GM23248 (cell line): Measurements from ENCODE around the gene PCED1B. TPM values are rescaled to one million over a fixed set of nuclear protein-coding genes. Genes with fewer than 3 reads are reported as not detected.

Experiments
- DNase-seq: peaks from one replicate; pipeline ENCODE4 v3.0.0-alpha.2; 2015
- H2AFZ ChIP-seq: fragments of 200-600 bp; sonication (generic); 2 replicates; pipeline ENCODE4 v1.6.1; 2016; ENCODE audit warnings: antibody characterized with exemption
- H3F3A ChIP-seq: fragments of 200-600 bp; sonication (generic); 2 replicates; pipeline ENCODE4 v1.6.1; 2016; ENCODE audit warnings: mild to moderate bottlenecking, antibody characterized with exemption, mixed run types; ENCODE audit not compliant: insufficient read depth
- H3K27ac ChIP-seq: fragments of 200-600 bp; sonication (generic); 2 replicates; pipeline ENCODE4 v1.5.1; 2016; ENCODE audit warnings: mild to moderate bottlenecking
- H3K27me3 ChIP-seq: fragments of 200-600 bp; sonication (generic); replicated peaks from 2 replicates; pipeline ENCODE4 v1.6.1; 2016; ENCODE audit warnings: mild to moderate bottlenecking; ENCODE audit not compliant: insufficient read depth
- H3K36me3 ChIP-seq: fragments of 200-600 bp; sonication (generic); 2 replicates; pipeline ENCODE4 v1.6.1; 2016; ENCODE audit warnings: low read depth, mild to moderate bottlenecking
- H3K4me1 ChIP-seq: fragments of 200-600 bp; sonication (generic); 2 replicates; pipeline ENCODE4 v1.6.1; 2016; ENCODE audit warnings: mild to moderate bottlenecking; ENCODE audit not compliant: insufficient read depth
- H3K4me2 ChIP-seq: fragments of 200-600 bp; sonication (generic); one replicate; pipeline ENCODE4 v1.6.1; 2016; ENCODE audit warnings: mild to moderate bottlenecking; ENCODE audit not compliant: unreplicated experiment
- H3K4me3 ChIP-seq: fragments of 200-600 bp; sonication (generic); 2 replicates; pipeline ENCODE4 v1.5.1; 2016; ENCODE audit warnings: mild to moderate bottlenecking
- H3K79me2 ChIP-seq: fragments of 200-600 bp; sonication (generic); 2 replicates; pipeline ENCODE4 v1.6.1; 2016; ENCODE audit warnings: mild to moderate bottlenecking; ENCODE audit not compliant: insufficient read depth
- H3K9ac ChIP-seq: fragments of 200-600 bp; sonication (generic); 2 replicates; pipeline ENCODE4 v1.6.1; 2016; ENCODE audit warnings: mild to moderate bottlenecking
- H3K9me2 ChIP-seq: fragments of 200-600 bp; sonication (generic); 2 replicates; pipeline ENCODE4 v1.6.1; 2016; ENCODE audit warnings: mixed run types, mild to moderate bottlenecking, moderate library complexity; ENCODE audit not compliant: insufficient read depth
- H3K9me3 ChIP-seq: fragments of 200-600 bp; sonication (generic); one replicate; pipeline ENCODE4 v1.6.1; 2017; ENCODE audit warnings: low read depth
- H4K20me1 ChIP-seq: fragments of 200-600 bp; sonication (generic); 2 replicates; pipeline ENCODE4 v1.6.0; 2016; ENCODE audit not compliant: insufficient read depth
- EZH2 ChIP-seq: fragments of 200-600 bp; sonication (generic); IDR thresholded peaks from 2 replicates; pipeline ENCODE4 v1.6.1; 2018; ENCODE audit warnings: antibody characterized with exemption, mild to moderate bottlenecking; ENCODE audit not compliant: insufficient read depth, poor library complexity, severe bottlenecking
- EZH2phosphoT487 ChIP-seq: fragments of 200-600 bp; sonication (generic); IDR thresholded peaks from 2 replicates; pipeline ENCODE4 v1.6.1; 2018; ENCODE audit warnings: antibody characterized with exemption, moderate library complexity, mild to moderate bottlenecking, low read depth; ENCODE audit not compliant: insufficient read depth
- WGBS, 2 experiments: methylation state at CpG; one replicate each; pipeline ENCODE4 v1.1.6; 2015 to 2017; ENCODE audit warnings: low lambda C conversion rate in 2 of 2, low coverage in 1 of 2; ENCODE audit errors: missing lambda C conversion rate in 2 of 2; 5-methylcytosine and 5-hydroxymethylcytosine counted together
- in situ Hi-C: fragments of 300-500 bp; cut with MboI; formaldehyde crosslinking; loops from 2 replicates; pipeline ENCODE4 v1.15.0; 2020
- polyA plus RNA-seq: library from polyadenylated mRNA; unstranded; fragments of >200 nt; fragmentation: Nextera tagmentation; extraction: Ambion mirVana; gene quantifications from 2 replicates; pipeline ENCODE4 v1.2.1, GENCODE V29; 2016
- total RNA-seq: library from RNA; depleted of rRNA; stranded (reverse); fragments of >200 nt; shearing (Covaris generic); gene quantifications from 2 replicates; pipeline ENCODE4 v1.2.3, GENCODE V29; 2014

PCED1B gene
- total and polyA plus RNA-seq, 2 experiments from 2014 or later = 3.5 to 3.6 TPM

GRCh38 chr12:47088021-47088944 lies 8.9 kb downstream of the PCED1B start:
- Histone ChIP-seq H3K9ac (no peak overlapping the region), H3K9me3 (no peaks in the 10 kb centered on the region), H3K79me2 (no peaks in the 10 kb centered on the region), H4K20me1 (no peaks in the 10 kb centered on the region), H3F3A (peaks cover 24% of the 10 kb centered on the region; the same call in 1 of the 2 replicates), H3K36me3 (no peaks in the 10 kb centered on the region), H3K4me3 (no peak overlapping the region), H3K27ac (no peak overlapping the region), H3K4me2 (peak overlapping the region; percentile 32), H3K9me2 (no peaks in the 10 kb centered on the region), H2AFZ (no peak overlapping the region), H3K4me1 (peaks cover 52% of the 10 kb centered on the region), H3K27me3 (no peaks in the 10 kb centered on the region)
- DNase-seq = no peak
- in situ Hi-C loops = no loop called here
- TF ChIP-seq EZH2phosphoT487 (no peak), EZH2 (no peak)
- 66 to 69% methylated on average over 7 of the region's 7 CpGs for WGBS, 2 experiments

GRCh38 chr12:47091009-47091408 lies 11.6 kb downstream of the PCED1B start:
- Histone ChIP-seq H3K4me3 (no peak overlapping the region), H3F3A (peaks cover 25% of the 10 kb centered on the region; the same call in 1 of the 2 replicates), H3K9ac (no peak overlapping the region), H4K20me1 (no peaks in the 10 kb centered on the region), H3K4me2 (no peak overlapping the region), H3K27ac (no peak overlapping the region), H2AFZ (no peak overlapping the region), H3K9me3 (no peaks in the 10 kb centered on the region), H3K9me2 (no peaks in the 10 kb centered on the region), H3K36me3 (no peaks in the 10 kb centered on the region), H3K4me1 (peaks cover 42% of the 10 kb centered on the region), H3K27me3 (no peaks in the 10 kb centered on the region), H3K79me2 (no peaks in the 10 kb centered on the region)
- WGBS, 2 experiments = 61 to 63% methylated on average over 2 of the region's 2 CpGs
- in situ Hi-C loops = no loop called here
- no peak for TF ChIP-seq EZH2
- DNase-seq = no peak

GRCh38 chr12:47094804-47095203 lies 15.4 kb downstream of the PCED1B start:
- H3K27ac ChIP-seq = no peak overlapping the region
- H2AFZ ChIP-seq = no peak overlapping the region

GRCh38 chr12:47095446-47096236 lies 16.2 kb downstream of the PCED1B start:
- Histone ChIP-seq H3K9ac (no peak overlapping the region), H3K4me3 (peak overlapping the region; percentile 14), H4K20me1 (no peaks in the 10 kb centered on the region)

More at GRCh38 chr12:47094804-47095203, 15.4 kb downstream of the PCED1B start:
- no peaks in the 10 kb centered on the region for H4K20me1 ChIP-seq
- no peak for DNase-seq
- H3K4me1 ChIP-seq = peaks cover 35% of the 10 kb centered on the region
- no peaks in the 10 kb centered on the region for H3K9me2 ChIP-seq
- H3K4me2 ChIP-seq = peak overlapping the region; percentile 54
- no peak overlapping the region for H3K9ac ChIP-seq
- no peaks in the 10 kb centered on the region for H3K36me3 ChIP-seq
- no peak overlapping the region for H3K4me3 ChIP-seq
- no peak for TF ChIP-seq EZH2phosphoT487
- no peak for TF ChIP-seq EZH2
- no peaks in the 10 kb centered on the region for H3K27me3 ChIP-seq
- in situ Hi-C loops = no loop called here
- H3K79me2 ChIP-seq = no peaks in the 10 kb centered on the region
- H3F3A ChIP-seq = peaks cover 19% of the 10 kb centered on the region; the same call in 1 of the 2 replicates
- WGBS, 2 experiments = 90 to 91% methylated on average over 4 of the region's 4 CpGs
- H3K9me3 ChIP-seq = no peaks in the 10 kb centered on the region

More at GRCh38 chr12:47095446-47096236, 16.2 kb downstream of the PCED1B start:
- peak overlapping the region; percentile 44 for H3K27ac ChIP-seq
- no peaks in the 10 kb centered on the region for H3K36me3 ChIP-seq
- 0 to 1% methylated on average over 3 of the region's 3 CpGs for WGBS, 2 experiments
- no peaks in the 10 kb centered on the region for H3K27me3 ChIP-seq
- H3K79me2 ChIP-seq = no peaks in the 10 kb centered on the region
- no peak overlapping the region for H2AFZ ChIP-seq
- peak overlapping the region; percentile 54 for H3K4me2 ChIP-seq
- H3K9me2 ChIP-seq = no peaks in the 10 kb centered on the region
- peaks cover 44% of the 10 kb centered on the region for H3K4me1 ChIP-seq
- TF ChIP-seq EZH2 (no peak), EZH2phosphoT487 (no peak)
- H3F3A ChIP-seq = peaks cover 23% of the 10 kb centered on the region; the same call in 1 of the 2 replicates
- no peaks in the 10 kb centered on the region for H3K9me3 ChIP-seq
- peak; percentile 77 for DNase-seq
- in situ Hi-C loops = no loop called here
